ACHN (cell line): ENCODE data around the gene S100A3.

Experiments used
- DNase-seq: peaks from one replicate; pipeline ENCODE4 v3.0.0-alpha.2; 2015
- in situ Hi-C: cut with HindIII; loops from 2 replicates; pipeline ENCODE4 v1.10.0; 2017; ENCODE audit warnings: low sequenced_read_pairs, low pct_ligation_motif_present, low pct_unique_long_range_greater_than_20kb

Gene S100A3

DNA sequence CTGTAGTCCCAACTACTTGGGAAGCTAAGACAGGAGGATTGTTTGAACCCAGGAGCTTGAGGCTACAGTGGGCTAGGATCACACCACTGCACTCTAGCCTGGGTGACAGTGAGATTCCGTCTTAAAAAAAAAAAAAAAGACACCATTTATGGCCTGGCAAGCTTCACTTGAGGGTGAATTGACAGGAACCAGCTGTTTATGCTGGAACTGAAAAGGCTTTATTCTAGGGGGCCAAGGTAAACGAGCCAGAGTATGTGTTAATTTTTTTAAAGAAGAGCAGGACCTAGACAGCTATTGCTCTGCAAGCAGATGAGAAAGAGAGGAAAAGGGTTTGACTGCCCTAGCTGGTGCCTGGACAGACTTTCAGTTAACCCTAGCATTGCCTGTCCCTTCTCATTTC, 50.3 kb downstream of the S100A3 start:
- in situ Hi-C loops, result loop anchor here (10.0 kb wide), 1 partner anchor 144 kb away; the partner anchor contains the start of gene S100A9

More for the DNA sequence above, 50.3 kb downstream of the S100A3 start:
- no peak for DNase-seq
